Measurements from ENCODE around the gene HPSE2.

HPSE2 gene

GRCh38 chr10:98587156-98587837, 648.4 kb downstream of the HPSE2 start:
- H3K36me3 ChIP-seq (replicated peaks; ENCODE audit: low read depth, low read length), result no peaks in the 10 kb centered on the region
- no peaks in the 10 kb centered on the region for H4K20me1 ChIP-seq (ENCODE audit: insufficient read depth, low read length)
- no peaks in the 10 kb centered on the region for H3K4me1 ChIP-seq (ENCODE audit: low read length)
- no peak overlapping the region for H3K4me3 ChIP-seq (ENCODE audit: low read length)
- no peak overlapping the region for H3K4me2 ChIP-seq (ENCODE audit: low read length)
- no peak overlapping the region for H3K9ac ChIP-seq (ENCODE audit: low read length)
- H2AFZ ChIP-seq (ENCODE audit: low read depth, low read length), result no peak overlapping the region
- no peak overlapping the region for H3K27ac ChIP-seq (ENCODE audit: low read length)
- no peaks in the 10 kb centered on the region for H3K9me3 ChIP-seq (ENCODE audit: insufficient read depth, low read length)
- no peaks in the 10 kb centered on the region for H3K27me3 ChIP-seq (ENCODE audit: low read depth, low read length)
- TF ChIP-seq EZH2phosphoT487 (IDR thresholded peaks at IDR 0.05; ENCODE audit: low read depth) (no peak), CTCF (IDR thresholded peaks at IDR 0.05; ENCODE audit: low read depth, low read length) (no peak)
- no peaks in the 10 kb centered on the region for H3K79me2 ChIP-seq (ENCODE audit: low read length)

GRCh38 chr10:98586096-98586495, 649.6 kb downstream of the HPSE2 start:
- no peak overlapping the region for H3K4me3 ChIP-seq (ENCODE audit: low read length)
- TF ChIP-seq CTCF (IDR thresholded peaks at IDR 0.05; ENCODE audit: low read depth, low read length), result no peak
- no peak for TF ChIP-seq EZH2phosphoT487 (IDR thresholded peaks at IDR 0.05; ENCODE audit: low read depth)
- H3K9ac ChIP-seq (ENCODE audit: low read length), result no peak overlapping the region
- H3K4me2 ChIP-seq (ENCODE audit: low read length), result no peak overlapping the region
- H2AFZ ChIP-seq (ENCODE audit: low read depth, low read length), result no peak overlapping the region
- no peaks in the 10 kb centered on the region for H3K79me2 ChIP-seq (ENCODE audit: low read length)
- H3K4me1 ChIP-seq (ENCODE audit: low read length), result no peaks in the 10 kb centered on the region
- H3K27me3 ChIP-seq (ENCODE audit: low read depth, low read length), result no peaks in the 10 kb centered on the region
- H3K27ac ChIP-seq (ENCODE audit: low read length), result no peak overlapping the region
- H3K9me3 ChIP-seq (ENCODE audit: insufficient read depth, low read length), result no peaks in the 10 kb centered on the region
- no peaks in the 10 kb centered on the region for H3K36me3 ChIP-seq (replicated peaks; ENCODE audit: low read depth, low read length)
- no peaks in the 10 kb centered on the region for H4K20me1 ChIP-seq (ENCODE audit: insufficient read depth, low read length)

GRCh38 chr10:98582363-98582762, 653.3 kb downstream of the HPSE2 start:
- Histone ChIP-seq H3K4me2 (ENCODE audit: low read length) (no peak overlapping the region), H3K9me3 (ENCODE audit: insufficient read depth, low read length) (no peaks in the 10 kb centered on the region), H3K36me3 (replicated peaks; ENCODE audit: low read depth, low read length) (no peaks in the 10 kb centered on the region), H4K20me1 (ENCODE audit: insufficient read depth, low read length) (no peaks in the 10 kb centered on the region), H3K9ac (ENCODE audit: low read length) (no peak overlapping the region), H2AFZ (ENCODE audit: low read depth, low read length) (no peak overlapping the region), H3K27me3 (ENCODE audit: low read depth, low read length) (no peaks in the 10 kb centered on the region), H3K27ac (ENCODE audit: low read length) (no peak overlapping the region), H3K4me3 (ENCODE audit: low read length) (no peak overlapping the region), H3K4me1 (ENCODE audit: low read length) (no peaks in the 10 kb centered on the region), H3K79me2 (ENCODE audit: low read length) (no peaks in the 10 kb centered on the region)
- no peak for TF ChIP-seq EZH2phosphoT487 (IDR thresholded peaks at IDR 0.05; ENCODE audit: low read depth)
- no peak for TF ChIP-seq CTCF (IDR thresholded peaks at IDR 0.05; ENCODE audit: low read depth, low read length)

- Histone ChIP-seq H3K4me3 (ENCODE audit: low read length) (no peak overlapping the region), H2AFZ (ENCODE audit: low read depth, low read length) (no peak overlapping the region), H3K27ac (ENCODE audit: low read length) (no peak overlapping the region), H3K27me3 (ENCODE audit: low read depth, low read length) (no peaks in the 10 kb centered on the region), H3K36me3 (replicated peaks; ENCODE audit: low read depth, low read length) (no peaks in the 10 kb centered on the region), H3K9me3 (ENCODE audit: insufficient read depth, low read length) (no peaks in the 10 kb centered on the region), H3K9ac (ENCODE audit: low read length) (no peak overlapping the region), H3K4me1 (ENCODE audit: low read length) (no peaks in the 10 kb centered on the region), H4K20me1 (ENCODE audit: insufficient read depth, low read length) (no peaks in the 10 kb centered on the region), H3K79me2 (ENCODE audit: low read length) (no peaks in the 10 kb centered on the region), H3K4me2 (ENCODE audit: low read length) (no peak overlapping the region)
- TF ChIP-seq EZH2phosphoT487 (IDR thresholded peaks at IDR 0.05; ENCODE audit: low read depth), result no peak
- no peak for TF ChIP-seq CTCF (IDR thresholded peaks at IDR 0.05; ENCODE audit: low read depth, low read length)
Observed at GRCh38 chr10:98577578-98577977, 658.1 kb downstream of the HPSE2 start.
